ENCODE data around the gene ERCC6. TPM values are rescaled to one million over a fixed set of nuclear protein-coding genes. Genes with fewer than 3 reads are reported as not detected.

Gene ERCC6
- total and polyA plus RNA-seq, 2 experiments from 2014 or later, result 6.9 to 16.5 TPM

GRCh38 chr10:49527061-49527460, 11.9 kb downstream of the ERCC6 start:
- H3K4me1 ChIP-seq (ENCODE audit: insufficient read depth), result no peaks in the 10 kb centered on the region
- WGBS (ENCODE audit: low lambda C conversion rate, missing lambda C conversion rate), result 47% methylated on average over 2 of the region's 2 CpGs

GRCh38 chr10:49526619-49527018, 12.3 kb downstream of the ERCC6 start:
- Histone ChIP-seq H4K20me1 (ENCODE audit: insufficient read depth, poor library complexity, severe bottlenecking) (no peaks in the 10 kb centered on the region), H3K4me3 (no peak overlapping the region), H3K36me3 (replicated peaks; ENCODE audit: insufficient read depth, low read depth) (peaks cover 4% of the 10 kb centered on the region), H3K27ac (no peak overlapping the region), H3K4me2 (no peak overlapping the region), H3K9me2 (replicated peaks; ENCODE audit: insufficient read depth) (no peaks in the 10 kb centered on the region), H3K27me3 (no peaks in the 10 kb centered on the region), H3K4me1 (ENCODE audit: insufficient read depth) (no peaks in the 10 kb centered on the region), H3K9me3 (ENCODE audit: low read depth) (no peaks in the 10 kb centered on the region), H2AFZ (no peak overlapping the region), H3K79me2 (peaks cover 6% of the 10 kb centered on the region)
- no peak for TF ChIP-seq EZH2phosphoT487 (IDR thresholded peaks at IDR 0.05; ENCODE audit: low read depth, severe bottlenecking, unreplicated experiment)
- no peak for TF ChIP-seq CTCF (IDR thresholded peaks at IDR 0.05; ENCODE audit: poor library complexity)
- no peak for TF ChIP-seq EZH2 (IDR thresholded peaks at IDR 0.05; ENCODE audit: borderline replicate concordance)
- DNase-seq (ENCODE audit: low spot score), result no peak
- WGBS (ENCODE audit: low lambda C conversion rate, missing lambda C conversion rate), result 84% methylated on average over 2 of the region's 2 CpGs

More at GRCh38 chr10:49527061-49527460, 11.9 kb downstream of the ERCC6 start:
- Histone ChIP-seq H4K20me1 (ENCODE audit: insufficient read depth, poor library complexity, severe bottlenecking) (no peaks in the 10 kb centered on the region), H3K27ac (no peak overlapping the region), H3K9me2 (replicated peaks; ENCODE audit: insufficient read depth) (no peaks in the 10 kb centered on the region), H3K4me3 (no peak overlapping the region), H3K9me3 (ENCODE audit: low read depth) (no peaks in the 10 kb centered on the region), H3K4me2 (no peak overlapping the region), H2AFZ (no peak overlapping the region), H3K79me2 (peaks cover 9% of the 10 kb centered on the region), H3K36me3 (replicated peaks; ENCODE audit: insufficient read depth, low read depth) (peaks cover 4% of the 10 kb centered on the region), H3K27me3 (no peaks in the 10 kb centered on the region)
- no peak for DNase-seq (ENCODE audit: low spot score)
- TF ChIP-seq CTCF (IDR thresholded peaks at IDR 0.05; ENCODE audit: poor library complexity), result no peak
- no peak for TF ChIP-seq EZH2 (IDR thresholded peaks at IDR 0.05; ENCODE audit: borderline replicate concordance)
- TF ChIP-seq EZH2phosphoT487 (IDR thresholded peaks at IDR 0.05; ENCODE audit: low read depth, severe bottlenecking, unreplicated experiment), result no peak

- no peak for DNase-seq (ENCODE audit: low spot score)
- H4K20me1 ChIP-seq (ENCODE audit: insufficient read depth, poor library complexity, severe bottlenecking), result peaks cover 6% of the 10 kb centered on the region
- no peak overlapping the region for H3K4me2 ChIP-seq
- H3K4me1 ChIP-seq (ENCODE audit: insufficient read depth), result no peaks in the 10 kb centered on the region
- H3K9me3 ChIP-seq (ENCODE audit: low read depth), result no peaks in the 10 kb centered on the region
- no peaks in the 10 kb centered on the region for H3K27me3 ChIP-seq
- no peak overlapping the region for H3K27ac ChIP-seq
- H3K36me3 ChIP-seq (replicated peaks; ENCODE audit: insufficient read depth, low read depth), result peaks cover 4% of the 10 kb centered on the region
- no peak for TF ChIP-seq CTCF (IDR thresholded peaks at IDR 0.05; ENCODE audit: poor library complexity)
- no peak for TF ChIP-seq EZH2phosphoT487 (IDR thresholded peaks at IDR 0.05; ENCODE audit: low read depth, severe bottlenecking, unreplicated experiment)
- TF ChIP-seq EZH2 (IDR thresholded peaks at IDR 0.05; ENCODE audit: borderline replicate concordance), result no peak
- H2AFZ ChIP-seq, result no peak overlapping the region
- over 99% methylated on average over 7 of the region's 7 CpGs for WGBS (ENCODE audit: low lambda C conversion rate, missing lambda C conversion rate)
- H3K4me3 ChIP-seq, result no peak overlapping the region
- H3K9me2 ChIP-seq (replicated peaks; ENCODE audit: insufficient read depth), result no peaks in the 10 kb centered on the region
- H3K79me2 ChIP-seq, result no peaks in the 10 kb centered on the region
These were observed 14.4 kb downstream of the ERCC6 start for GRCh38 chr10:49524496-49524895.

- no peak overlapping the region for H3K27ac ChIP-seq
- no peak for DNase-seq (ENCODE audit: low spot score)
- H3K27me3 ChIP-seq, result no peaks in the 10 kb centered on the region
- peaks cover 4% of the 10 kb centered on the region for H3K36me3 ChIP-seq (replicated peaks; ENCODE audit: insufficient read depth, low read depth)
- H3K4me3 ChIP-seq, result no peak overlapping the region
- no peaks in the 10 kb centered on the region for H3K9me2 ChIP-seq (replicated peaks; ENCODE audit: insufficient read depth)
- no peak overlapping the region for H3K4me2 ChIP-seq
- H3K4me1 ChIP-seq (ENCODE audit: insufficient read depth), result no peaks in the 10 kb centered on the region
- H4K20me1 ChIP-seq (ENCODE audit: insufficient read depth, poor library complexity, severe bottlenecking), result peaks cover 12% of the 10 kb centered on the region
- TF ChIP-seq EZH2 (IDR thresholded peaks at IDR 0.05; ENCODE audit: borderline replicate concordance) (no peak), CTCF (IDR thresholded peaks at IDR 0.05; ENCODE audit: poor library complexity) (no peak), EZH2phosphoT487 (IDR thresholded peaks at IDR 0.05; ENCODE audit: low read depth, severe bottlenecking, unreplicated experiment) (no peak)
- peaks cover 4% of the 10 kb centered on the region for H3K79me2 ChIP-seq
- H3K9me3 ChIP-seq (ENCODE audit: low read depth), result no peaks in the 10 kb centered on the region
- WGBS (ENCODE audit: low lambda C conversion rate, missing lambda C conversion rate), result 67% methylated on average over 1 of the region's 1 CpG
- no peak overlapping the region for H2AFZ ChIP-seq
These were observed 15.6 kb downstream of the ERCC6 start for GRCh38 chr10:49523301-49523700.
